Prostate gland (tissue), 2 donors: ENCODE data around the gene GNAZ.

ENCODE experiments used
- CTCF ChIP-seq, 4 experiments: fragments of 200-600 bp in 2 of 4; fragments of 450-650 bp in 2 of 4; sonication (generic) in 2 of 4; IDR thresholded peaks; 1 replicate in 3 of 4; 2 replicates in 1 of 4; pipeline ENCODE4 v1.5.1; 2016 to 2019; ENCODE audit warnings: antibody characterized with exemption in 4 of 4, mild to moderate bottlenecking in 2 of 4, moderate library complexity in 2 of 4
- POLR2A ChIP-seq: fragments of 450-650 bp; IDR thresholded peaks from one replicate; pipeline ENCODE4 v1.6.1; 2016; ENCODE audit warnings: antibody characterized with exemption, mild to moderate bottlenecking

- TF ChIP-seq CTCF (IDR thresholded peaks at IDR 0.05) (no peak), POLR2A (no peak)
Observed at GRCh38 chr22:23055449-23056179, 14.7 kb upstream of the GNAZ start.
